Measurements from ENCODE around the gene ARF1.
"Not testable (repeated sequence)": the region's sequence is repeated elsewhere in the genome, so short reads cannot be mapped to it uniquely, and the experiment has no call there.

ARF1 gene

GRCh38 chr1:228100822-228101613 lies 18.5 kb downstream of the ARF1 start:
- in situ Hi-C loops (cut with MboI; ENCODE audit: low sequenced_read_pairs): no loop called here

GRCh38 chr1:228101614-228101993 lies 19.1 kb downstream of the ARF1 start:
- in situ Hi-C loops (cut with MboI; ENCODE audit: low sequenced_read_pairs): no loop called here

- in situ Hi-C loops (cut with MboI; ENCODE audit: low sequenced_read_pairs): no loop called here
Measured at GRCh38 chr1:228101994-228102790, 19.7 kb downstream of the ARF1 start.

- in situ Hi-C loops (cut with MboI; ENCODE audit: low sequenced_read_pairs): no loop called here
Measured at GRCh38 chr1:228102791-228103620, 20.5 kb downstream of the ARF1 start, which contains the start of gene C1orf35. Gene C1orf35 (minus strand): TSS chr1:228103325. CDS start chr1:228103227, 98 bp downstream.

- in situ Hi-C loops (cut with MboI; ENCODE audit: low sequenced_read_pairs): no loop called here
Measured at GRCh38 chr1:228104526-228105269, 22.2 kb downstream of the ARF1 start.

GRCh38 chr1:228105270-228105995 lies 22.9 kb downstream of the ARF1 start:
- in situ Hi-C loops (cut with MboI; ENCODE audit: low sequenced_read_pairs): no loop called here

GRCh38 chr1:228105996-228106799 lies 23.7 kb downstream of the ARF1 start:
- in situ Hi-C loops (cut with MboI; ENCODE audit: low sequenced_read_pairs): no loop called here

- in situ Hi-C loops (cut with MboI; ENCODE audit: low sequenced_read_pairs): no loop called here
Measured at GRCh38 chr1:228106800-228107054, 24.2 kb downstream of the ARF1 start.

- in situ Hi-C loops (cut with MboI; ENCODE audit: low sequenced_read_pairs): no loop called here
Measured at GRCh38 chr1:228107636-228108035, 25.1 kb downstream of the ARF1 start.

GRCh38 chr1:228108055-228108690 lies 25.7 kb downstream of the ARF1 start:
- in situ Hi-C loops (cut with MboI; ENCODE audit: low sequenced_read_pairs): no loop called here

- in situ Hi-C loops (cut with MboI; ENCODE audit: low sequenced_read_pairs): no loop called here
Measured at GRCh38 chr1:228108742-228109072, 26.2 kb downstream of the ARF1 start.

- in situ Hi-C loops (cut with MboI; ENCODE audit: low sequenced_read_pairs): no loop called here
Measured at GRCh38 chr1:228109073-228109961, 26.8 kb downstream of the ARF1 start, which contains the start of gene MRPL55. Gene MRPL55 (minus strand): TSS chr1:228109299. CDS start chr1:228108260, 1,039 bp downstream.

GRCh38 chr1:228109962-228110488 lies 27.5 kb downstream of the ARF1 start:
- in situ Hi-C loops (cut with MboI; ENCODE audit: low sequenced_read_pairs): no loop called here

- in situ Hi-C loops (cut with MboI; ENCODE audit: low sequenced_read_pairs): no loop called here
Measured at GRCh38 chr1:228110556-228110955, 28.0 kb downstream of the ARF1 start.

GRCh38 chr1:228111315-228111714 lies 28.8 kb downstream of the ARF1 start:
- in situ Hi-C loops (cut with MboI; ENCODE audit: low sequenced_read_pairs): not testable (repeated sequence)

GRCh38 chr1:228112167-228112566 lies 29.7 kb downstream of the ARF1 start:
- in situ Hi-C loops (cut with MboI; ENCODE audit: low sequenced_read_pairs): no loop called here

GRCh38 chr1:228112617-228113016 lies 30.1 kb downstream of the ARF1 start:
- in situ Hi-C loops (cut with MboI; ENCODE audit: low sequenced_read_pairs): no loop called here

- in situ Hi-C loops (cut with MboI; ENCODE audit: low sequenced_read_pairs): no loop called here
Measured at GRCh38 chr1:228114827-228115226, 32.3 kb downstream of the ARF1 start.

Measured in HL-60/S4 treated with phorbol 12-myristate 13-acetate at 8.2 ng/mL for 4 days and 3 days (cell line).